ENCODE data around the gene HAP1.

- TF ChIP-seq POLR2A (IDR thresholded peaks at IDR 0.05; ENCODE audit: low read length) (no peak), GATA1 (IDR thresholded peaks at IDR 0.05; ENCODE audit: low read depth, low read length) (no peak)
Observed at GRCh38 chr17:41717408-41718286, 16.8 kb downstream of the HAP1 start.
